ENCODE data around the gene OR51Q1. TPM values are rescaled to one million over a fixed set of nuclear protein-coding genes. Genes with fewer than 3 reads are reported as not detected.

The OR51Q1 gene
- total RNA-seq, 1 experiment from 2014 or later: not detected

DNA sequence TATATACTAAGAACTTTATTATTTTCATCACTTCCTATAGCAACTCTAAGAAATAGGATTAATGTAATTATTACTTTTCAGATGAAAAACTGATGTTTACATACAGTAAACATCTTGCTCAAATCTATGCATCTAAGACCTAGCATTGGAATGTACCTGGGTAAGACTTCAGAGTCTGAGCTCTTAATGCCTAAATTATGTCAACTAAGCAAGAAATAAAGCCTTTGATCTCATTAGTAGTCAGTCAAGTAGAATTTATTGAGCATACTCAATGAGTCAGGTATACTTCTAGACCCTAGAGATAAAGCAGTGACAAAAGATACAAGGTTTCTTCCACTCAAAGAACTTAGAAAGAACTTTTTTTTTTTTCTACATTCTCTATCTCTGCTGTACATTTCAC lies 16.7 kb upstream of the OR51Q1 start:
- Mint-ChIP-seq H3K36me3 (peaks cover 2% of the 10 kb centered on the region; the same call in 1 of the 2 replicates), H3K9me3 (peaks cover 14% of the 10 kb centered on the region), H3K4me3 (no peak overlapping the region), H3K27ac (no peak overlapping the region), H3K27me3 (ENCODE audit: low read depth) (0 out of 2 replicates have a peak, but pooled peaks cover 3% of the 10 kb centered on the region), H3K4me1 (no peaks in the 10 kb centered on the region)
- DNase-seq (ENCODE audit: low spot score) (no peak), ATAC-seq (no peak)
- ChIA-PET CTCF (no interaction called here), POLR2A (no interaction called here)
- TF ChIP-seq SMAD4 (CRISPR knock-in tag; IDR thresholded peaks at IDR 0.05) (no peak), TP53 (CRISPR knock-in tag; IDR thresholded peaks at IDR 0.05) (no peak)
- TF ChIP-seq, protein P1, sequence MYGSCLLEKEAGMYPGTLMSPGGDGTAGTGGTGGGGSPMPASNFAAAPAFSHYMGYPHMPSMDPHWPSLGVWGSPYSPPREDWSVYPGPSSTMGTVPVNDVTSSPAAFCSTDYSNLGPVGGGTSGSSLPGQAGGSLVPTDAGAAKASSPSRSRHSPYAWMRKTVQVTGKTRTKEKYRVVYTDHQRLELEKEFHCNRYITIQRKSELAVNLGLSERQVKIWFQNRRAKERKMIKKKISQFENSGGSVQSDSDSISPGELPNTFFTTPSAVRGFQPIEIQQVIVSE (CRISPR knock-in tag; IDR thresholded peaks at IDR 0.05; ENCODE audit: borderline replicate concordance): no peak

DNA sequence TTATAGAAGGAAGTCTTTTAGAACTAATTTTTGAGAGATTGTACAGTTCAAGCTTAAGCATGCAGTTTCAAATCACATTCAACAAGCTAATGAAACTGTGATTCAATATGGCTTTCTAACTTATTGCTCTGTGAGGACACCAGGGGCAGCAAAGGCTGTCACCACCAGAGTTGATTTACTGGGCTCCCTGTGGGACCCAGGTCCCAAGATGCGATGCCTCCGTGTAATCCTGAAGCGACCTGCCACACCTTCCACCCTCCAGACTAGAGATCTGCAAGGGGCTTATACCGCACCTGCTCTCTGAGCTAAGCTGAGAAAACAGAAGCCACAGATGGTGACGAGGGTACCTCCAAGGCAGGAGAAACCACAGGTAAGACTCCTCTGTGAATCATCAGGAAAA lies 918 bp upstream of the OR51Q1 start:
- no peak overlapping the region for H3K27ac Mint-ChIP-seq
- H3K9me3 Mint-ChIP-seq: peaks cover 21% of the 10 kb centered on the region
- POLR2A ChIA-PET: no interaction called here
- peak; percentile 83 for ATAC-seq
- H3K4me1 Mint-ChIP-seq: no peaks in the 10 kb centered on the region
- no peaks in the 10 kb centered on the region for H3K27me3 Mint-ChIP-seq (ENCODE audit: low read depth)
- H3K4me3 Mint-ChIP-seq: no peak overlapping the region
- CTCF ChIA-PET: no interaction called here
- TF ChIP-seq NFATC4 (CRISPR knock-in tag; IDR thresholded peaks at IDR 0.05): no peak
- TF ChIP-seq ZNF121 (CRISPR knock-in tag; IDR thresholded peaks at IDR 0.05): no peak
- no peak for TF ChIP-seq NFE2L1 (CRISPR knock-in tag; IDR thresholded peaks at IDR 0.05)
- no peak for TF ChIP-seq ZNF396 (CRISPR knock-in tag; IDR thresholded peaks at IDR 0.05; ENCODE audit: borderline replicate concordance)
- no peak for TF ChIP-seq MYBL2 (CRISPR knock-in tag; IDR thresholded peaks at IDR 0.05)
- no peak for TF ChIP-seq MXD4 (CRISPR knock-in tag; IDR thresholded peaks at IDR 0.05; ENCODE audit: borderline replicate concordance)
- TF ChIP-seq ELF4 (CRISPR knock-in tag; IDR thresholded peaks at IDR 0.05; ENCODE audit: low read depth): no peak
- TF ChIP-seq, protein P2, sequence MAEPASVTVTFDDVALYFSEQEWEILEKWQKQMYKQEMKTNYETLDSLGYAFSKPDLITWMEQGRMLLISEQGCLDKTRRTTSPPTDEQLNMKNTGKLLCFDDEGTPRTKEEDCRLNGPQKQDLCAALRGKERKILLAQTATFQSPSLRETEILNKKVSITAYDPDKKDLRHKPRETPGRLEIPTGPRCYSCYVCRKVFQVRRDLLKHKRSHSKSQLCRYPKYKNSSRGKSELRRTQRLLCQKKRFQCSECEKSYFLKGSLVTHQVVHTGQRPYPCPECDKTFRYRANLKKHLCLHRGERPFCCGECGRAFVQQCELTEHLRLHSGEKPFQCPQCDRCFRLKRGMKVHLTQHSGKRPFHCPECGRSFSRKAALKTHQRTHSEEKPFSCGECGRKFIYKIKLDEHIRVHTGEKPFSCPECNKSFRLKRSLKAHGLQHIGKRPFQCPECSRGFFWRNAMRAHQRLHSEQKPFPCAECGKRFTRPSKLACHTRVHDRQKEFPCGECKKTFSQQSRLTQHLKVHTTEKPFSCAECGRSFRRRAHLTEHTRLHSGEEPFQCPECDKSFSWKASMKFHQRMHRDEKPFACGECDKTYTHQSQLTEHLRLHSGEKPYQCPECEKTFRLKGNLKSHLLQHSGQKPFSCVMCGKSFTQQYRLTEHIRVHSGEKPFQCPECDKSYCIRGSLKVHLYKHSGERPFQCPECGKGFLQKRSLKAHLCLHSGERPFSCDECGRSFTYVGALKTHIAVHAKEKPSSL (CRISPR knock-in tag; conservative IDR thresholded peaks at IDR 0.05): no peak
- no peak for TF ChIP-seq JUN (CRISPR knock-in tag; IDR thresholded peaks at IDR 0.05)
- TF ChIP-seq TP53 (CRISPR knock-in tag; IDR thresholded peaks at IDR 0.05): no peak
- no peak for TF ChIP-seq CBFB (CRISPR knock-in tag; IDR thresholded peaks at IDR 0.05; ENCODE audit: low read depth)
- no peak for TF ChIP-seq ZNF416 (CRISPR knock-in tag; IDR thresholded peaks at IDR 0.05)
- TF ChIP-seq, protein P3, sequence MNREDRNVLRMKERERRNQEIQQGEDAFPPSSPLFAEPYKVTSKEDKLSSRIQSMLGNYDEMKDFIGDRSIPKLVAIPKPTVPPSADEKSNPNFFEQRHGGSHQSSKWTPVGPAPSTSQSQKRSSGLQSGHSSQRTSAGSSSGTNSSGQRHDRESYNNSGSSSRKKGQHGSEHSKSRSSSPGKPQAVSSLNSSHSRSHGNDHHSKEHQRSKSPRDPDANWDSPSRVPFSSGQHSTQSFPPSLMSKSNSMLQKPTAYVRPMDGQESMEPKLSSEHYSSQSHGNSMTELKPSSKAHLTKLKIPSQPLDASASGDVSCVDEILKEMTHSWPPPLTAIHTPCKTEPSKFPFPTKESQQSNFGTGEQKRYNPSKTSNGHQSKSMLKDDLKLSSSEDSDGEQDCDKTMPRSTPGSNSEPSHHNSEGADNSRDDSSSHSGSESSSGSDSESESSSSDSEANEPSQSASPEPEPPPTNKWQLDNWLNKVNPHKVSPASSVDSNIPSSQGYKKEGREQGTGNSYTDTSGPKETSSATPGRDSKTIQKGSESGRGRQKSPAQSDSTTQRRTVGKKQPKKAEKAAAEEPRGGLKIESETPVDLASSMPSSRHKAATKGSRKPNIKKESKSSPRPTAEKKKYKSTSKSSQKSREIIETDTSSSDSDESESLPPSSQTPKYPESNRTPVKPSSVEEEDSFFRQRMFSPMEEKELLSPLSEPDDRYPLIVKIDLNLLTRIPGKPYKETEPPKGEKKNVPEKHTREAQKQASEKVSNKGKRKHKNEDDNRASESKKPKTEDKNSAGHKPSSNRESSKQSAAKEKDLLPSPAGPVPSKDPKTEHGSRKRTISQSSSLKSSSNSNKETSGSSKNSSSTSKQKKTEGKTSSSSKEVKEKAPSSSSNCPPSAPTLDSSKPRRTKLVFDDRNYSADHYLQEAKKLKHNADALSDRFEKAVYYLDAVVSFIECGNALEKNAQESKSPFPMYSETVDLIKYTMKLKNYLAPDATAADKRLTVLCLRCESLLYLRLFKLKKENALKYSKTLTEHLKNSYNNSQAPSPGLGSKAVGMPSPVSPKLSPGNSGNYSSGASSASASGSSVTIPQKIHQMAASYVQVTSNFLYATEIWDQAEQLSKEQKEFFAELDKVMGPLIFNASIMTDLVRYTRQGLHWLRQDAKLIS (CRISPR knock-in tag; IDR thresholded peaks at IDR 0.05; ENCODE audit: borderline replicate concordance): no peak
- TF ChIP-seq FOXK1 (CRISPR knock-in tag; IDR thresholded peaks at IDR 0.05): no peak
- TF ChIP-seq GRHL2 (CRISPR knock-in tag; IDR thresholded peaks at IDR 0.05; ENCODE audit: insufficient replicate concordance, severe bottlenecking): no peak
- no peaks in the 10 kb centered on the region for H3K36me3 Mint-ChIP-seq
- DNase-seq (ENCODE audit: low spot score): no peak

DNA sequence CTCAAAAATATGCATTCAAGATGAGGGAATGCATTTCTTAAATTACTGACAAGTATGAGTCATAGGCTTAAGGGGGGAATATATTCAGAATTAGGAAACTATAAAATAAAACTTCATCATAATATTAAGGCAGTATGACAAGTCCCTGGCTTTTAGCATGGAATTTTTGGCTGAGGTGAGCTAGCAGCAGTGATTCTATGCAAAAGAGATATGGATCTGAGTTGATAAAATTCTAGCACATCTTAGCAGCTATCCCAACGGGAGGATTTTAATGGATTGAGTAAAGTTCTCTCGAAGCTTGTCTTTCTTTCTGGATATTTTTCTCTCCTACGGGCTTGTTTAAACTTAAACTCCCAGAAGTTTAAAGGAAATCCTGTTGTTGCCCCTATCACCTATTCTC lies 1.2 kb downstream of the OR51Q1 start:
- Mint-ChIP-seq H3K27me3 (ENCODE audit: low read depth) (no peaks in the 10 kb centered on the region), H3K9me3 (peaks cover 21% of the 10 kb centered on the region), H3K4me3 (no peak overlapping the region), H3K27ac (no peak overlapping the region), H3K36me3 (no peaks in the 10 kb centered on the region), H3K4me1 (no peaks in the 10 kb centered on the region)
- no peak for DNase-seq (ENCODE audit: low spot score)
- no peak for ATAC-seq
- POLR2A ChIA-PET: no interaction called here
- CTCF ChIA-PET: no interaction called here
- TF ChIP-seq, protein P4, sequence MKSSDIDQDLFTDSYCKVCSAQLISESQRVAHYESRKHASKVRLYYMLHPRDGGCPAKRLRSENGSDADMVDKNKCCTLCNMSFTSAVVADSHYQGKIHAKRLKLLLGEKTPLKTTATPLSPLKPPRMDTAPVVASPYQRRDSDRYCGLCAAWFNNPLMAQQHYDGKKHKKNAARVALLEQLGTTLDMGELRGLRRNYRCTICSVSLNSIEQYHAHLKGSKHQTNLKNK (CRISPR knock-in tag; IDR thresholded peaks at IDR 0.05): no peak
- TF ChIP-seq, protein P5, sequence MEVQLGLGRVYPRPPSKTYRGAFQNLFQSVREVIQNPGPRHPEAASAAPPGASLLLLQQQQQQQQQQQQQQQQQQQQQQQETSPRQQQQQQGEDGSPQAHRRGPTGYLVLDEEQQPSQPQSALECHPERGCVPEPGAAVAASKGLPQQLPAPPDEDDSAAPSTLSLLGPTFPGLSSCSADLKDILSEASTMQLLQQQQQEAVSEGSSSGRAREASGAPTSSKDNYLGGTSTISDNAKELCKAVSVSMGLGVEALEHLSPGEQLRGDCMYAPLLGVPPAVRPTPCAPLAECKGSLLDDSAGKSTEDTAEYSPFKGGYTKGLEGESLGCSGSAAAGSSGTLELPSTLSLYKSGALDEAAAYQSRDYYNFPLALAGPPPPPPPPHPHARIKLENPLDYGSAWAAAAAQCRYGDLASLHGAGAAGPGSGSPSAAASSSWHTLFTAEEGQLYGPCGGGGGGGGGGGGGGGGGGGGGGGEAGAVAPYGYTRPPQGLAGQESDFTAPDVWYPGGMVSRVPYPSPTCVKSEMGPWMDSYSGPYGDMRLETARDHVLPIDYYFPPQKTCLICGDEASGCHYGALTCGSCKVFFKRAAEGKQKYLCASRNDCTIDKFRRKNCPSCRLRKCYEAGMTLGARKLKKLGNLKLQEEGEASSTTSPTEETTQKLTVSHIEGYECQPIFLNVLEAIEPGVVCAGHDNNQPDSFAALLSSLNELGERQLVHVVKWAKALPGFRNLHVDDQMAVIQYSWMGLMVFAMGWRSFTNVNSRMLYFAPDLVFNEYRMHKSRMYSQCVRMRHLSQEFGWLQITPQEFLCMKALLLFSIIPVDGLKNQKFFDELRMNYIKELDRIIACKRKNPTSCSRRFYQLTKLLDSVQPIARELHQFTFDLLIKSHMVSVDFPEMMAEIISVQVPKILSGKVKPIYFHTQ (CRISPR knock-in tag; IDR thresholded peaks at IDR 0.05): no peak
- TF ChIP-seq, protein P3 (CRISPR knock-in tag; IDR thresholded peaks at IDR 0.05; ENCODE audit: borderline replicate concordance): no peak
- no peak for TF ChIP-seq SOX15 (CRISPR knock-in tag; IDR thresholded peaks at IDR 0.05)
